Stimulated activated CD4-positive, alpha-beta T cell treated with anti-CD3 and anti-CD28 coated beads, TNF-alpha, amount 100 ng/mL, for 1 hour (primary cell): Measurements from ENCODE around the gene MID1IP1.

Experiments used
- DNase-seq, 3 donors: peaks; one replicate each; pipeline ENCODE4 v3.0.0-alpha.2; 2020; ENCODE audit warnings: low read depth in 3 of 3, low spot score in 1 of 3

Gene MID1IP1

GRCh38 chrX:38800981-38801845 is at the start of gene MID1IP1:
TSS of gene MID1IP1 (plus strand) at chrX:38801459. CDS start at chrX:38804947, 3,488 bp downstream.
- DNase-seq = peak in 2 of 3 donors; percentile 36 to 49

GRCh38 chrX:38754102-38754790 is 47.0 kb upstream of the MID1IP1 start:
- no peak for DNase-seq

GRCh38 chrX:38754818-38755718 is 46.2 kb upstream of the MID1IP1 start:
- no peak for DNase-seq

- DNase-seq = no peak
These were observed 40.4 kb upstream of the MID1IP1 start for GRCh38 chrX:38760883-38761282.

GRCh38 chrX:38768079-38768478 is 33.2 kb upstream of the MID1IP1 start:
- DNase-seq = no peak

- no peak for DNase-seq
These were observed 31.1 kb upstream of the MID1IP1 start for GRCh38 chrX:38770152-38770551.

GRCh38 chrX:38774249-38774648 is 27.0 kb upstream of the MID1IP1 start:
- DNase-seq = no peak

- no peak for DNase-seq
These were observed 4.3 kb upstream of the MID1IP1 start for GRCh38 chrX:38796946-38797345.

GRCh38 chrX:38798956-38799355 is 2.3 kb upstream of the MID1IP1 start:
- no peak for DNase-seq

GRCh38 chrX:38799995-38800580 is 1.2 kb upstream of the MID1IP1 start:
- no peak for DNase-seq

- no peak for DNase-seq
These were observed 2.0 kb downstream of the MID1IP1 start for GRCh38 chrX:38803243-38803587.

- DNase-seq = peak in 2 of 3 donors; percentile 22 to 51
These were observed 2.6 kb downstream of the MID1IP1 start for GRCh38 chrX:38803588-38804431.

- no peak for DNase-seq
These were observed 3.1 kb downstream of the MID1IP1 start for GRCh38 chrX:38804432-38804681.

- DNase-seq = peak in 1 of 3 donors; percentile 25
These were observed 3.6 kb downstream of the MID1IP1 start for GRCh38 chrX:38804682-38805431.

GRCh38 chrX:38805432-38806389 is 4.5 kb downstream of the MID1IP1 start:
- peak in 2 of 3 donors; percentile 36 to 38 for DNase-seq

GRCh38 chrX:38806875-38807621 is 5.8 kb downstream of the MID1IP1 start:
- no peak for DNase-seq

GRCh38 chrX:38807873-38808272 is 6.6 kb downstream of the MID1IP1 start:
- DNase-seq = no peak
